HG02885 (cell line): ENCODE measurements around the gene ADGRG4.

ENCODE experiments used
- ATAC-seq: cut with Tn5 transposase; IDR thresholded peaks from one replicate; pipeline ENCODE4 v1.9.1; 2021; ENCODE audit warnings: mild to moderate bottlenecking; ENCODE audit not compliant: unreplicated experiment, poor library complexity

The ADGRG4 gene

DNA sequence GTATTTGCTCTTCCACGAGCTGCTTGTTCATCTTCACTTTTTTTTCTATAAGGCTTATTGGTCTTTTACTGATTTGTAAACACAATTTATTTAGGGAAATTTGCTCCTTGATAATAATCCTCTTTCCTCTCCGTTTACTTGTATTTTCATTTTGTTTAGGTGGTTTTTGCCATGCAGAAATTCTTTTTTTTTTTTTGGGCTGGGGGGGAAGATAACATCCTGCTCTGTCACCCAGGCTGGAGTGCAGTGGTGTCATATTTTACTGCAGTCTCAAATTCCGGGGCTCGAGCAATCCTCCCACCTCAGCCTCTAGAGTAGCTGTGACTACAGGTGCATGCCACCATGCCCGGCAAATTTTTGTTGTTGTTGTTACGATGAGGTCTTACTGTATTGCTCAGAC is 155.4 kb downstream of the ADGRG4 start:
- ATAC-seq, result no peak

DNA sequence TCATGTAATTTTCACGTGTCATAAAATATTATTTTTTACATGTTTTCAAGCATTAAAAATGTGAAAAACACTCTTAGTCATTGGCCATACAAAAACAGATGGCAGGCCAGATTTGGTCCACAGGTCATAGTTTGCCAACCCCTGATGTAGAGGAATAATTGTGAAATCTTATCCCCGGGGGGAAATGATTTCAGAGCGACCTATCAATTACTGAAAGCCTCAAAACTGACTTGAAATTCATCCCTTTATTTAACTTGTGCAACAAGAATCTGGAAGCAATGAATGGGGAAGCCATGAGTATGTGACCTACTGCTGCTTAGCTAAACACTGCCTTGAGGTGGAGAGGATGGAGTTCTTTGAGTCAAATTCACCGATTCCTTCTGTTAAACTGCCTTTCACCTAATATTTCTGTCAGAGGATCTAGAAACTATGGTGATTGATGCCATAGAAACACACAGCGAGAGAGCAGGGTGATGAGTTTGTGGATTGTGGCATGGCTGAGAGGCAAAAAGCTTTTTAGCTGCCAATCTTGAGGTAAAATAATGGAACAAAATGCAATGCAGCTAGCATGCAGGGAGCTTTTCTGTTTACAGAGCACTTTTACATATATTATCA is 156.6 kb downstream of the ADGRG4 start:
- no peak for ATAC-seq

DNA sequence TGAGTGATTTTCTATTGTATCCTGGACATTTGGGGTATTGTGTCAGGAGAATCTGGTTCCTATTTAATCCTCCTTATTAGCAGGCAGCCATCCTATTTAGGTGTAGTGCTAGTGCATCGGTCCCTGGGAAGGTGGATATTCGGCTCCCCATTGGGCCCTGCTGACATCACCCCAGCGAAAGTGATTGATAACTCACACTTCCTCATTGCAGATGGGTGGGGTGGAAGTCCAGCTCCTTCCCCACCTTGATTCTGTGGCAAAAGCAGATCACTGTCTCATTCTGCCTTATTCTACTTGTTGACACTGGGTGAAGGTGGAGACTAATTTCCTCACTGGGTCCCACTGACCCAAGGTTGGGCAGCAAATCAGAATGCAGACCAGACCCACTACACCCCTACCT is 163.8 kb downstream of the ADGRG4 start:
- no peak for ATAC-seq
